Duodenal mucosa (tissue), 2 donors: Measurements from ENCODE around the gene FKBP7.
A peak's percentile ranks its signal among the peaks of the same experiment; 100 is the strongest.

Experiments used
- H3K27ac ChIP-seq: one replicate; pipeline ENCODE4 v1.7.0; 2013; ENCODE audit warnings: low read depth, low read length
- H3K27me3 ChIP-seq, 2 donors: one replicate each; pipeline ENCODE4 v1.7.0; 2013; ENCODE audit warnings: low read length in 2 of 2, control low read depth in 1 of 2; ENCODE audit not compliant: insufficient read depth in 2 of 2, control insufficient read depth in 1 of 2
- H3K36me3 ChIP-seq, 2 donors: one replicate each; pipeline ENCODE4 v1.7.0; 2013; ENCODE audit warnings: low read length in 2 of 2, control low read depth in 1 of 2; ENCODE audit not compliant: insufficient read depth in 2 of 2, control insufficient read depth in 1 of 2
- H3K4me1 ChIP-seq, 2 donors: one replicate each; pipeline ENCODE4 v1.7.0; 2013; ENCODE audit warnings: low read length in 2 of 2, control low read depth in 1 of 2; ENCODE audit not compliant: insufficient read depth in 2 of 2, control insufficient read depth in 1 of 2
- H3K4me3 ChIP-seq, 2 donors: one replicate each; pipeline ENCODE4 v1.7.0; 2013; ENCODE audit warnings: low read length in 2 of 2, low read depth in 1 of 2
- H3K9ac ChIP-seq, 2 donors: one replicate each; pipeline ENCODE4 v1.7.0; 2013; ENCODE audit warnings: low read length in 2 of 2, low read depth in 1 of 2
- H3K9me3 ChIP-seq, 2 donors: one replicate each; pipeline ENCODE4 v1.7.0; 2013; ENCODE audit warnings: low read length in 2 of 2, control low read depth in 1 of 2; ENCODE audit not compliant: control insufficient read depth in 1 of 2

The FKBP7 gene

GRCh38 chr2:178496049-178496448 lies 17.6 kb upstream of the FKBP7 start:
- Histone ChIP-seq H3K27ac (no peak overlapping the region), H3K36me3 (peaks cover 46 to 64% of the 10 kb centered on the region in 2 donors), H3K9ac (no peak overlapping the region)

GRCh38 chr2:178491612-178492011 lies 13.2 kb upstream of the FKBP7 start:
- H3K9ac ChIP-seq = no peak overlapping the region
- no peak overlapping the region for H3K4me3 ChIP-seq
- H3K27ac ChIP-seq = no peak overlapping the region
- peaks cover 0 to 11% of the 10 kb centered on the region in 2 donors for H3K4me1 ChIP-seq
- H3K36me3 ChIP-seq = peaks cover 39 to 63% of the 10 kb centered on the region in 2 donors
- H3K9me3 ChIP-seq = no peaks in the 10 kb centered on the region
- no peaks in the 10 kb centered on the region for H3K27me3 ChIP-seq

More at GRCh38 chr2:178496049-178496448, 17.6 kb upstream of the FKBP7 start:
- peaks cover 0 to 11% of the 10 kb centered on the region in 2 donors for H3K4me1 ChIP-seq
- no peaks in the 10 kb centered on the region for H3K27me3 ChIP-seq
- no peak overlapping the region for H3K4me3 ChIP-seq
- H3K9me3 ChIP-seq = no peaks in the 10 kb centered on the region

GRCh38 chr2:178485356-178485755 lies 7.0 kb upstream of the FKBP7 start:
- Histone ChIP-seq H3K9me3 (no peaks in the 10 kb centered on the region), H3K27me3 (no peaks in the 10 kb centered on the region), H3K9ac (no peak overlapping the region), H3K4me3 (no peak overlapping the region), H3K36me3 (peaks cover 15 to 33% of the 10 kb centered on the region in 2 donors), H3K4me1 (peaks cover 29 to 40% of the 10 kb centered on the region in 2 donors), H3K27ac (no peak overlapping the region)

GRCh38 chr2:178484245-178485041 lies 6.0 kb upstream of the FKBP7 start:
- Histone ChIP-seq H3K9me3 (no peaks in the 10 kb centered on the region), H3K9ac (no peak overlapping the region), H3K36me3 (peaks cover 11 to 26% of the 10 kb centered on the region in 2 donors), H3K4me1 (peaks cover 35 to 44% of the 10 kb centered on the region in 2 donors), H3K4me3 (no peak overlapping the region), H3K27ac (no peak overlapping the region), H3K27me3 (no peaks in the 10 kb centered on the region)

- Histone ChIP-seq H3K4me1 (peaks cover 45 to 48% of the 10 kb centered on the region in 2 donors), H3K4me3 (peak overlapping the region; percentile 23 to 94), H3K9ac (no peak overlapping the region), H3K27ac (no peak overlapping the region), H3K36me3 (peaks cover 11 to 14% of the 10 kb centered on the region in 2 donors), H3K9me3 (no peaks in the 10 kb centered on the region), H3K27me3 (no peaks in the 10 kb centered on the region)
Measured at GRCh38 chr2:178482437-178482836, 4.0 kb upstream of the FKBP7 start.

- peak within 1 kb of the TSS; percentile 89 to 94 for H3K4me3 ChIP-seq
- H3K9me3 ChIP-seq = no peaks in the 10 kb centered on the region
- no peaks in the 10 kb centered on the region for H3K27me3 ChIP-seq
- peak within 1 kb of the TSS; percentile 61 for H3K27ac ChIP-seq
- H3K36me3 ChIP-seq = no peaks in the 10 kb centered on the region
- peak within 1 kb of the TSS; percentile 92 to 94 for H3K9ac ChIP-seq
- H3K4me1 ChIP-seq = peaks cover 45% of the 10 kb centered on the region in 2 donors
Measured at GRCh38 chr2:178480227-178481181, 2.1 kb upstream of the FKBP7 start, which contains the start of gene PLEKHA3. PLEKHA3 (plus strand) TSS chr2:178480457; CDS start chr2:178480870, 413 bp downstream.

- Histone ChIP-seq H3K27me3 (no peaks in the 10 kb centered on the region), H3K4me3 (peak overlapping the region; percentile 58 to 65), H3K9me3 (no peaks in the 10 kb centered on the region), H3K9ac (peak overlapping the region; percentile 59 to 67), H3K4me1 (peaks cover 38 to 39% of the 10 kb centered on the region in 2 donors), H3K36me3 (no peaks in the 10 kb centered on the region), H3K27ac (peak overlapping the region; percentile 61)
Measured at GRCh38 chr2:178479758-178480226, 1.4 kb upstream of the FKBP7 start.

- no peak overlapping the region for H3K27ac ChIP-seq
- peaks cover 32 to 35% of the 10 kb centered on the region in 2 donors for H3K4me1 ChIP-seq
- H3K4me3 ChIP-seq = peak overlapping the region; percentile 84 to 89
- no peaks in the 10 kb centered on the region for H3K9me3 ChIP-seq
- peak overlapping the region; percentile 92 to 94 for H3K9ac ChIP-seq
- no peaks in the 10 kb centered on the region for H3K27me3 ChIP-seq
- no peaks in the 10 kb centered on the region for H3K36me3 ChIP-seq
Measured at GRCh38 chr2:178479275-178479616, 846 bp upstream of the FKBP7 start.

- Histone ChIP-seq H3K4me3 (peak overlapping the region; percentile 84 to 89), H3K4me1 (peaks cover 25 to 35% of the 10 kb centered on the region in 2 donors), H3K27ac (peak overlapping the region; percentile 94), H3K36me3 (no peaks in the 10 kb centered on the region), H3K9ac (peak overlapping the region; percentile 92 to 94), H3K9me3 (no peaks in the 10 kb centered on the region), H3K27me3 (no peaks in the 10 kb centered on the region)
Measured at GRCh38 chr2:178478130-178478438, 316 bp downstream of the FKBP7 start.
